T-helper 17 cell (primary cell): ENCODE measurements around the gene SCAMP5. TPM values are rescaled to one million over a fixed set of nuclear protein-coding genes. Genes with fewer than 3 reads are reported as not detected.

ENCODE experiments used
- ATAC-seq: fragments of 150-1000 bp; cut with Tn5 transposase; 2 replicates; pipeline ENCODE4 v1.10.0; 2021; ENCODE audit warnings: mild to moderate bottlenecking, moderate library complexity
- DNase-seq, 3 donors: peaks; one replicate each; pipeline versions ENCODE4 v3.0.0 to v3.0.0-alpha.2; 2020 to 2021
- H3K9me3 ChIP-seq: one replicate; pipeline ENCODE4 v1.7.0; 2013; ENCODE audit warnings: low read length, mild to moderate bottlenecking; ENCODE audit not compliant: control insufficient read depth, poor library complexity, severe bottlenecking
- H3K27ac Mint-ChIP-seq: one replicate; pipeline ENCODE4 v1.8.0; 2022; ENCODE audit warnings: mild to moderate bottlenecking, moderate library complexity, mixed read lengths
- H3K27me3 Mint-ChIP-seq: one replicate; pipeline ENCODE4 v1.8.0; 2022; ENCODE audit warnings: mixed read lengths
- H3K36me3 Mint-ChIP-seq: one replicate; pipeline ENCODE4 v1.8.0; 2022; ENCODE audit warnings: low read depth, mixed read lengths
- H3K4me1 Mint-ChIP-seq: one replicate; pipeline ENCODE4 v1.8.0; 2022; ENCODE audit warnings: mild to moderate bottlenecking, mixed read lengths
- H3K4me3 Mint-ChIP-seq: one replicate; pipeline ENCODE4 v1.8.0; 2022; ENCODE audit warnings: mild to moderate bottlenecking, moderate library complexity, mixed read lengths
- total RNA-seq, 4 donors: library from RNA in 2 of 4; stranded (reverse) in 2 of 4; gene quantifications; one replicate each; pipeline ENCODE4 v1.2.3 and lab custom pipeline; 2022 to 2026

The SCAMP5 gene
- total RNA-seq, 2 donors from 2014 or later: 3.9 to 4.3 TPM

- ATAC-seq: no peak
- peaks cover 26% of the 10 kb centered on the region for H3K4me1 Mint-ChIP-seq
- no peaks in the 10 kb centered on the region for H3K9me3 ChIP-seq
- peaks cover 8% of the 10 kb centered on the region for H3K36me3 Mint-ChIP-seq
- no peak for DNase-seq
- no peaks in the 10 kb centered on the region for H3K27me3 Mint-ChIP-seq
- H3K4me3 Mint-ChIP-seq: no peak overlapping the region
- H3K27ac Mint-ChIP-seq: no peak overlapping the region
Measured at GRCh38 chr15:75064846-75065245, 69.5 kb downstream of the SCAMP5 start.

- H3K9me3 ChIP-seq: no peaks in the 10 kb centered on the region
- no peak for ATAC-seq
- Mint-ChIP-seq H3K27me3 (no peaks in the 10 kb centered on the region), H3K27ac (no peak overlapping the region), H3K4me1 (peaks cover 26% of the 10 kb centered on the region), H3K36me3 (peaks cover 8% of the 10 kb centered on the region), H3K4me3 (no peak overlapping the region)
- DNase-seq: no peak
Measured at GRCh38 chr15:75065467-75065850, 70.1 kb downstream of the SCAMP5 start.

GRCh38 chr15:75065851-75066509 is 70.6 kb downstream of the SCAMP5 start:
- peaks cover 26% of the 10 kb centered on the region for H3K4me1 Mint-ChIP-seq
- peaks cover 8% of the 10 kb centered on the region for H3K36me3 Mint-ChIP-seq
- no peak for ATAC-seq
- H3K27ac Mint-ChIP-seq: peak overlapping the region; percentile 4
- no peak overlapping the region for H3K4me3 Mint-ChIP-seq
- no peaks in the 10 kb centered on the region for H3K9me3 ChIP-seq
- DNase-seq: no peak
- H3K27me3 Mint-ChIP-seq: no peaks in the 10 kb centered on the region

- H3K36me3 Mint-ChIP-seq: peaks cover 9% of the 10 kb centered on the region
- no peaks in the 10 kb centered on the region for H3K9me3 ChIP-seq
- DNase-seq (no peak), ATAC-seq (peak; percentile 75)
- H3K4me1 Mint-ChIP-seq: peaks cover 28% of the 10 kb centered on the region
- peak overlapping the region; percentile 42 for H3K4me3 Mint-ChIP-seq
- H3K27ac Mint-ChIP-seq: peak overlapping the region; percentile 3
- H3K27me3 Mint-ChIP-seq: no peaks in the 10 kb centered on the region
Measured at GRCh38 chr15:75067123-75067830, 71.9 kb downstream of the SCAMP5 start.

- ATAC-seq: no peak
Measured at GRCh38 chr15:75068748-75069147, 73.4 kb downstream of the SCAMP5 start.

GRCh38 chr15:75069301-75069925 is 74.0 kb downstream of the SCAMP5 start:
- H3K9me3 ChIP-seq: no peaks in the 10 kb centered on the region
- peaks cover 31% of the 10 kb centered on the region for H3K4me1 Mint-ChIP-seq
- peak overlapping the region; percentile 74 for H3K4me3 Mint-ChIP-seq
- H3K36me3 Mint-ChIP-seq: peaks cover 12% of the 10 kb centered on the region
- peak overlapping the region; percentile 41 for H3K27ac Mint-ChIP-seq
- peak; percentile 75 for ATAC-seq
- no peak for DNase-seq
- no peaks in the 10 kb centered on the region for H3K27me3 Mint-ChIP-seq

More at GRCh38 chr15:75068748-75069147, 73.4 kb downstream of the SCAMP5 start:
- Mint-ChIP-seq H3K27me3 (no peaks in the 10 kb centered on the region), H3K4me3 (no peak overlapping the region), H3K4me1 (peaks cover 31% of the 10 kb centered on the region), H3K36me3 (peaks cover 12% of the 10 kb centered on the region), H3K27ac (peak overlapping the region; percentile 41)
- no peaks in the 10 kb centered on the region for H3K9me3 ChIP-seq
- no peak for DNase-seq

GRCh38 chr15:75070674-75071073 is 75.3 kb downstream of the SCAMP5 start:
- DNase-seq: no peak
- H3K4me3 Mint-ChIP-seq: peak overlapping the region; percentile 36
- H3K9me3 ChIP-seq: peaks cover 2% of the 10 kb centered on the region
- no peak for ATAC-seq
- H3K36me3 Mint-ChIP-seq: peaks cover 12% of the 10 kb centered on the region
- peaks cover 26% of the 10 kb centered on the region for H3K4me1 Mint-ChIP-seq
- no peaks in the 10 kb centered on the region for H3K27me3 Mint-ChIP-seq
- H3K27ac Mint-ChIP-seq: no peak overlapping the region

Other genes starting within 250 kb of the SCAMP5 start
- gene CYP1A2, start 246.7 kb upstream of the SCAMP5 start, total RNA-seq: not detected
- gene CSK, start 213.5 kb upstream of the SCAMP5 start, total RNA-seq: 100 to 1,000 TPM; 188 to 208 TPM
- gene LMAN1L, start 182.7 kb upstream of the SCAMP5 start, total RNA-seq: under 1 TPM; 0.82 to 0.91 TPM
- gene CPLX3, start 168.9 kb upstream of the SCAMP5 start, total RNA-seq: under 1 TPM in 1 of 2 donors, not detected in 1; 0.20 TPM
- 10 to 100 TPM; 44.6 to 49.0 TPM for gene ULK3, start 152.4 kb upstream of the SCAMP5 start, total RNA-seq
- gene SCAMP2, start 122.2 kb upstream of the SCAMP5 start, total RNA-seq: 10 to 100 TPM; 84.1 to 86.8 TPM
- gene MPI, start 105.5 kb upstream of the SCAMP5 start, total RNA-seq: 10 to 100 TPM; 25.4 to 38.2 TPM
- 10 to 100 TPM; 47.8 to 65.7 TPM for gene FAM219B, start 88.7 kb upstream of the SCAMP5 start, total RNA-seq
- gene COX5A, start 57.5 kb upstream of the SCAMP5 start, total RNA-seq: 10 to 100 TPM; 56.1 to 72.9 TPM
- 1 to 10 TPM in 1 of 2 donors, under 1 TPM in 1; 0.99 to 1.3 TPM for gene RPP25, start 38.8 kb upstream of the SCAMP5 start, total RNA-seq
- 1 to 10 TPM; 8.9 to 9.5 TPM for gene PPCDC, start 28.0 kb downstream of the SCAMP5 start, total RNA-seq
- gene C15orf39, start 206.3 kb downstream of the SCAMP5 start, total RNA-seq: 10 to 100 TPM; 30.7 to 45.6 TPM